ENCODE results near the gene CHD6. TPM values are rescaled to one million over a fixed set of nuclear protein-coding genes. Genes with fewer than 3 reads are reported as not detected.

Gene CHD6, protein sequence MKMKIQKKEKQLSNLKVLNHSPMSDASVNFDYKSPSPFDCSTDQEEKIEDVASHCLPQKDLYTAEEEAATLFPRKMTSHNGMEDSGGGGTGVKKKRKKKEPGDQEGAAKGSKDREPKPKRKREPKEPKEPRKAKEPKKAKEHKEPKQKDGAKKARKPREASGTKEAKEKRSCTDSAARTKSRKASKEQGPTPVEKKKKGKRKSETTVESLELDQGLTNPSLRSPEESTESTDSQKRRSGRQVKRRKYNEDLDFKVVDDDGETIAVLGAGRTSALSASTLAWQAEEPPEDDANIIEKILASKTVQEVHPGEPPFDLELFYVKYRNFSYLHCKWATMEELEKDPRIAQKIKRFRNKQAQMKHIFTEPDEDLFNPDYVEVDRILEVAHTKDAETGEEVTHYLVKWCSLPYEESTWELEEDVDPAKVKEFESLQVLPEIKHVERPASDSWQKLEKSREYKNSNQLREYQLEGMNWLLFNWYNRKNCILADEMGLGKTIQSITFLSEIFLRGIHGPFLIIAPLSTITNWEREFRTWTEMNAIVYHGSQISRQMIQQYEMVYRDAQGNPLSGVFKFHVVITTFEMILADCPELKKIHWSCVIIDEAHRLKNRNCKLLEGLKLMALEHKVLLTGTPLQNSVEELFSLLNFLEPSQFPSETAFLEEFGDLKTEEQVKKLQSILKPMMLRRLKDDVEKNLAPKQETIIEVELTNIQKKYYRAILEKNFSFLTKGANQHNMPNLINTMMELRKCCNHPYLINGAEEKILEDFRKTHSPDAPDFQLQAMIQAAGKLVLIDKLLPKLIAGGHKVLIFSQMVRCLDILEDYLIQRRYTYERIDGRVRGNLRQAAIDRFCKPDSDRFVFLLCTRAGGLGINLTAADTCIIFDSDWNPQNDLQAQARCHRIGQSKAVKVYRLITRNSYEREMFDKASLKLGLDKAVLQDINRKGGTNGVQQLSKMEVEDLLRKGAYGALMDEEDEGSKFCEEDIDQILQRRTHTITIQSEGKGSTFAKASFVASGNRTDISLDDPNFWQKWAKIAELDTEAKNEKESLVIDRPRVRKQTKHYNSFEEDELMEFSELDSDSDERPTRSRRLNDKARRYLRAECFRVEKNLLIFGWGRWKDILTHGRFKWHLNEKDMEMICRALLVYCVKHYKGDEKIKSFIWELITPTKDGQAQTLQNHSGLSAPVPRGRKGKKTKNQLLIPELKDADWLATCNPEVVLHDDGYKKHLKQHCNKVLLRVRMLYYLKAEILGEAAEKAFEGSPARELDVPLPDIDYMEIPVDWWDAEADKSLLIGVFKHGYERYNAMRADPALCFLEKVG (N-terminal part only)
- total RNA-seq (2022), result 27.1 and 27.2 TPM in 2 replicates
- percentile 80 among the genes with signal in this experiment for Bru-seq, nascent RNA
- BruChase-seq, experiment 1, labeled RNA remaining after a 6-hour chase, result percentile 73 among the genes with signal in this experiment
- percentile 74 among the genes with signal in this experiment for BruChase-seq, experiment 2, labeled RNA remaining after a 2-hour chase
- long read RNA-seq, full-length matches to known transcripts, result 2 of 6 reads
- long read RNA-seq, partial matches to known transcripts, result 2 of 6 reads
- long read RNA-seq, other reads (novel, unspliced or antisense), result 2 of 6 reads

DNA sequence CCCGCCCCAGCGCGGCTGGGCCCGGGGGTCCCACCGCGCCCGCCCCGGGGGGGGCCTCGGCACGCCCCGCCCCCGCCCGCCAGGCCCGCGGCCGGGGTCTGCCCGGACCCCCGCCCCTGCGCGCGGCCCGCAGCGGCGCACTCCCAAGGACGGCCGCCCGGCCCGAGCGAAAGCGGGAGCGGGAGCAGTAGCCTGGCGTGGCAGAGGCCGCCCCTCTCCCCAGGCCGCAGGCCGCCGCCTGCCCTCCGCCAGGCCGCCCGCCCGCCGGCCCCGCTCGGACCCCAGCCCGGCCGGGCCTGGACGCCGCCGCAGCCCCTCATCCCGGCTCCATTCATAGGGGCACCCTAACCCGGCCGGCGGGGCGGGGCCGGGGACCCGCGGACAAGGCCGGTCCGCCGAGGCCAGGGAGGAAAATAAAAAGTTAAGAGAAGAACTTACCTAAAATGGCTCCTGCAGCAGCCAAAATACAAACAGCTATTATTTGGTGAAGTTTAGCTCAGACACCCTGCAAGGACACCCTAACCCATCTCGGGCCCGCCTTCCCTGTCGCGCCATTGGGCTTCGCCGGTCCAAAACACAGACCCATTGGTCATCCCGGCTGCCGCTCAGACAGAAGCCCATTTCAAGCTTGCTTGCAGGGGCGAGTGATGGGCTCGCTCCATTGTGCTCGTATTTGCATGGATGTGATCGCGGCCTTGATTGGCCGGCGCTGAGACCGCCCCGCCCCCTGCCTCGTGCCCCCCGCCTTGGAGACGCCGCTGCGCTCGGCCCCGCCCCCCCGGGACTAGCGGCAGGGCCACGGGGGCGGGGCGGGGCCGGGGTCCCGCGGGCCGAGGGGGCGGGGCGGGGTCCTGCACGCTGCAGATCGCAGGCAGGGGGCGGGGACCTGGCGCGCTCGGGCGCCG, at the start of gene CHD6:
TSS of gene CHD6 (minus strand) at position 476 of the 905 bp plus-strand sequence. CDS start 67,040 bp downstream, outside the sequence.
- intact Hi-C loops (cut with micrococcal nuclease), result loop anchor here (10.0 kb wide), 1 partner anchor 93 kb away; no protein-coding TSS in a partner anchor
- CTCF ChIA-PET, result interaction anchor here (0.6 to 1.9 kb wide), 7 partner anchors 10 to 1965 kb away, joined by 3 to 8 read pairs (median 3); no protein-coding TSS in a partner anchor
- Mint-ChIP-seq H3K36me3 (ENCODE audit: insufficient read depth, unreplicated experiment) (no peaks in the 10 kb centered on the region), H3K27me3 (ENCODE audit: insufficient read depth, unreplicated experiment) (no peaks in the 10 kb centered on the region), H3K4me3 (ENCODE audit: unreplicated experiment) (peak within 1 kb of the TSS; percentile 87), H3K9me3 (ENCODE audit: unreplicated experiment) (no peaks in the 10 kb centered on the region), H3K27ac (ENCODE audit: low read depth, unreplicated experiment) (peak within 1 kb of the TSS; percentile 77), H3K4me1 (ENCODE audit: insufficient read depth, unreplicated experiment) (peaks cover 25% of the 10 kb centered on the region)
- TF ChIP-seq, protein P1, sequence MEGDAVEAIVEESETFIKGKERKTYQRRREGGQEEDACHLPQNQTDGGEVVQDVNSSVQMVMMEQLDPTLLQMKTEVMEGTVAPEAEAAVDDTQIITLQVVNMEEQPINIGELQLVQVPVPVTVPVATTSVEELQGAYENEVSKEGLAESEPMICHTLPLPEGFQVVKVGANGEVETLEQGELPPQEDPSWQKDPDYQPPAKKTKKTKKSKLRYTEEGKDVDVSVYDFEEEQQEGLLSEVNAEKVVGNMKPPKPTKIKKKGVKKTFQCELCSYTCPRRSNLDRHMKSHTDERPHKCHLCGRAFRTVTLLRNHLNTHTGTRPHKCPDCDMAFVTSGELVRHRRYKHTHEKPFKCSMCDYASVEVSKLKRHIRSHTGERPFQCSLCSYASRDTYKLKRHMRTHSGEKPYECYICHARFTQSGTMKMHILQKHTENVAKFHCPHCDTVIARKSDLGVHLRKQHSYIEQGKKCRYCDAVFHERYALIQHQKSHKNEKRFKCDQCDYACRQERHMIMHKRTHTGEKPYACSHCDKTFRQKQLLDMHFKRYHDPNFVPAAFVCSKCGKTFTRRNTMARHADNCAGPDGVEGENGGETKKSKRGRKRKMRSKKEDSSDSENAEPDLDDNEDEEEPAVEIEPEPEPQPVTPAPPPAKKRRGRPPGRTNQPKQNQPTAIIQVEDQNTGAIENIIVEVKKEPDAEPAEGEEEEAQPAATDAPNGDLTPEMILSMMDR (IDR thresholded peaks at IDR 0.05; ENCODE audit: unreplicated experiment), result no peak
- peak; percentile 100 for DNase-seq (ENCODE audit: unreplicated experiment)
- POLR2A ChIA-PET, result interaction anchor here (0.5 to 4.3 kb wide), 23 partner anchors 10 to 222 kb away, joined by 3 to 29 read pairs (median 3); no protein-coding TSS in a partner anchor
- no TSS peak for BruUV-seq (replicated peaks)

DNA sequence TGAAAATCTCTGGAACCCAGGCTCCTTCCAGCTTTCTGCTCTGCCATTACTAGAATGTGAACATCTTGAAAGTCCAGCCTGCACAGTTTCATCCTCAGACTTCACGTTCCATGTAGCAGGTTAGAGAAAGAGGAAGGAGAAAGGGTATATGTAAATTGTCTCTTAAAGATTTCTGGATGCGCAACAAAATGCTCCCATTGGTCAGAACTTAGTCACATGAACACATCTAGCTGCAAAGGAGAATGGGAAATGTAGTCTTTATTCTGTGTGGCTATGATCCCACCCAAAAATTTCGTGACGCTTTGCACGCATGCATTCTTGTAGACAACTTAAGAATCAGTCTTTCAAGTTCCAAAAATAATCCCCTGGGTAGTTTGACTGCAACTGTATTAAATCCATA, 46.4 kb upstream of the CHD6 start:
- no TSS peak for BruUV-seq (replicated peaks)
- Mint-ChIP-seq H3K27me3 (ENCODE audit: insufficient read depth, unreplicated experiment) (peaks cover 41% of the 10 kb centered on the region), H3K36me3 (ENCODE audit: insufficient read depth, unreplicated experiment) (peaks cover 6% of the 10 kb centered on the region), H3K27ac (ENCODE audit: low read depth, unreplicated experiment) (no peak overlapping the region), H3K9me3 (ENCODE audit: unreplicated experiment) (no peaks in the 10 kb centered on the region), H3K4me1 (ENCODE audit: insufficient read depth, unreplicated experiment) (peaks cover 2% of the 10 kb centered on the region), H3K4me3 (ENCODE audit: unreplicated experiment) (no peak overlapping the region)
- peak; percentile 5 for DNase-seq (ENCODE audit: unreplicated experiment)
- intact Hi-C loops (cut with micrococcal nuclease), result no loop called here
- ChIA-PET CTCF (interaction anchor here (0.7 to 1.4 kb wide), 4 partner anchors 10 to 529 kb away, joined by 3 to 4 read pairs (median 4); no protein-coding TSS in a partner anchor), POLR2A (interaction anchor here (0.9 to 2.1 kb wide), 2 partner anchors 9 to 46 kb away, joined by 3 to 6 read pairs; partner anchors contain the start of gene CHD6)
- TF ChIP-seq, protein P1 (IDR thresholded peaks at IDR 0.05; ENCODE audit: unreplicated experiment), result no peak

DNA sequence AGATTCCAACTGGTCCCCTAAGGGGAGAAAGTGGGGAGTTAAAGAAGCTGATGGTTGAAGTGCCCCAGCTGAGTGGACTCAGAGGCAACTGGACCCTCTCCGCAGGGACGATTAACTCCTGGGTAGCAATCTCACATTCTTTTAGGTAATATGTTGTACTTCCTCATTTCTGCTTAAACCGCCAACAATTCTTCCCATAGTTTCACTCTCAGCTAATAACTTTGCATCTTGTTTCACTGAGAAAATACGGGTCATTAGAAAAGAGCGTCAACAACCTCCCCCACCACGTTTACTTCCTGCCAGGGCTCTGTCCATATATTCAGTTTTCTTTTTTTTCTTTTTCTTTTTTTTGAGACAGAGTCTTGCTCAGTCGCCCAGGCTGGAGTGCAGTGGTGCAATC, 39.5 kb upstream of the CHD6 start:
- ChIA-PET POLR2A (interaction anchor here (1.0 kb wide), 1 partner anchor 12 kb away, joined by 3 read pairs; no protein-coding TSS in a partner anchor), CTCF (interaction anchor here (0.6 to 0.9 kb wide), 2 partner anchors 35 to 94 kb away, joined by 3 read pairs; no protein-coding TSS in a partner anchor)
- H3K4me3 Mint-ChIP-seq (ENCODE audit: unreplicated experiment), result no peak overlapping the region
- H3K27me3 Mint-ChIP-seq (ENCODE audit: insufficient read depth, unreplicated experiment), result peaks cover 56% of the 10 kb centered on the region
- no peak overlapping the region for H3K27ac Mint-ChIP-seq (ENCODE audit: low read depth, unreplicated experiment)
- BruUV-seq (replicated peaks), result no TSS peak
- peaks cover 6% of the 10 kb centered on the region for H3K36me3 Mint-ChIP-seq (ENCODE audit: insufficient read depth, unreplicated experiment)
- intact Hi-C loops (cut with micrococcal nuclease), result no loop called here
- H3K9me3 Mint-ChIP-seq (ENCODE audit: unreplicated experiment), result no peaks in the 10 kb centered on the region
- H3K4me1 Mint-ChIP-seq (ENCODE audit: insufficient read depth, unreplicated experiment), result no peaks in the 10 kb centered on the region
- TF ChIP-seq, protein P1 (IDR thresholded peaks at IDR 0.05; ENCODE audit: unreplicated experiment), result no peak
- DNase-seq (ENCODE audit: unreplicated experiment), result no peak

Measured in MCF 10A (cell line).